ENCODE results near the gene VASP. TPM values are rescaled to one million over a fixed set of nuclear protein-coding genes. Genes with fewer than 3 reads are reported as not detected.

Gene VASP
- total RNA-seq (61.2 TPM), polyA plus RNA-seq (138 TPM)
- long read RNA-seq, donor 1: 0 reads
- long read RNA-seq, donor 2, transcript VASP-201 (13 exons, 2,305 nt): major isoform, 30 of 86 reads
- long read RNA-seq, donor 2, partial matches to known transcripts: 44 of 86 reads
- long read RNA-seq, donor 2, other reads (novel, unspliced or antisense): 10 of 86 reads
- long read RNA-seq, donor 3, partial matches to known transcripts: 5 of 9 reads
- long read RNA-seq, donor 3, other reads (novel, unspliced or antisense): 0 of 9 reads
- long read RNA-seq, donor 4, partial matches to known transcripts: 30 of 32 reads
- long read RNA-seq, donor 4, other reads (novel, unspliced or antisense): 0 of 32 reads
- long read RNA-seq, donor 5, transcript VASP-201 (13 exons, 2,305 nt): major isoform, 10 of 70 reads
- long read RNA-seq, donor 5, partial matches to known transcripts: 59 of 70 reads
- long read RNA-seq, donor 5, other reads (novel, unspliced or antisense): 0 of 70 reads
- long read RNA-seq, donor 6, transcript VASP-201 (13 exons, 2,305 nt): major isoform, 6 of 16 reads
- long read RNA-seq, donor 6, partial matches to known transcripts: 10 of 16 reads
- long read RNA-seq, donor 6, other reads (novel, unspliced or antisense): 0 of 16 reads
- long read RNA-seq, donor 7, transcript VASP-201 (13 exons, 2,305 nt): major isoform, 5 of 20 reads
- long read RNA-seq, donor 7, partial matches to known transcripts: 15 of 20 reads
- long read RNA-seq, donor 7, other reads (novel, unspliced or antisense): 0 of 20 reads
- long read RNA-seq, donor 8, partial matches to known transcripts: 22 of 25 reads
- long read RNA-seq, donor 8, other reads (novel, unspliced or antisense): 0 of 25 reads
- long read RNA-seq, donor 9, partial matches to known transcripts: 0 of 1 reads
- long read RNA-seq, donor 9, other reads (novel, unspliced or antisense): 0 of 1 reads
- long read RNA-seq, donor 10, transcript VASP-201 (13 exons, 2,305 nt): major isoform, 5 of 37 reads
- long read RNA-seq, donor 10, partial matches to known transcripts: 32 of 37 reads
- long read RNA-seq, donor 10, other reads (novel, unspliced or antisense): 0 of 37 reads

DNA sequence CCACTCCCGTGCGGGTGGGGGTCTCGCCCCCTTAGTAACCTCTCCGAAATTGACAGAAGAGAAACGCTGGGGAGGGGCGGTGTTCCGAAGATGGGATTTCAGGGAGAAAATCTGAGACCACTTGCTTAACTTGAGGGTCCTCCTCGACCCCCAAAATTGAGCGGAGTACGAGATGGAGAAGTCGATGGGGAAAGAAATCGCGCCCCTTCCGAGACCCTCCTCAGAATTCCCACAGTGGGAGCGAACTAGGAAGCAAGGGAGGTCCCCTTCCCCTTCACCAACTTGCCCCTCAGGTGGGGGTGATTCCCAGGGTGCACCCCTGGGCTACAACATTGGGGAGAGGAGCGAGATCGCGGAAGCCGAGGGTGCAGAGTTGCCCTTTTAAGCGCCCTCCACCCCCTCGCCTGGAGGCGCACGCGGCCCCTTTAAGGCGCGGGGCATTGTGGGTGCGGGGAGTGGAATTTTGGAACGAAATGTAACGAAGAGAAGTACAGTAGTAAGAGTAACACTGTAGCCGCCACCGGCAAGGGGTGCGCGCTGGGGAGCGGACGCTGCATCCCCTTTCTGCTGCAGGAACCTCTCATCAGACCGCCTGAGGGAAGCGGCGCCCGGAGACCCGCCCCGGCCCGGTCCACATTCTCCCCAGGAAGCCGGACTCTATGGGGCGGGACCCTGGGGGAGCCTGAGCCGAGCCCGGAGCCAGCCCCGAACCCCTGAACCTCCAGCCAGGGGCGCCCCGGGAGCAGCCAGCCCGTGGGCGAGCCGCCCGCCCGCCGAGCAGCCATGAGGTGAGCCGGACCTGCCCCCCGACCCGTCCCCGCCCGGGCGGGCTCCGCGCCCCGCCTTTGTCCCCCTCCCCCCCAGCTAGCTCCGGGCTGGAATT is at the start of gene VASP:
TSS of gene VASP (plus strand) at position 491 of the 883 bp plus-strand sequence. CDS start at position 784, 293 bp downstream.
- Histone ChIP-seq H3K27me3 (ENCODE audit: control insufficient read depth in 2 of 2, insufficient read depth in 1 of 2, low read length in 1 of 2) (no peaks in the 10 kb centered on the region), H3K9me3 (ENCODE audit: control insufficient read depth in 2 of 2, insufficient read depth in 1 of 2, low read length in 1 of 2) (peaks cover 0 to 4% of the 10 kb centered on the region in 2 donors), H3K36me3 (ENCODE audit: control insufficient read depth in 2 of 2, insufficient read depth in 2 of 2, low read length in 1 of 2) (no peaks in the 10 kb centered on the region), H3K4me1 (ENCODE audit: control insufficient read depth in 2 of 2, insufficient read depth in 2 of 2, low read length in 2 of 2) (peaks cover 13 to 30% of the 10 kb centered on the region in 2 donors), H3K4me3 (ENCODE audit: low read length in 2 of 2) (peak within 1 kb of the TSS; percentile 83 to 94), H3K27ac (ENCODE audit: low read depth in 1 of 2, low read length in 1 of 2) (peak within 1 kb of the TSS; percentile 96 to 98)
- DNase-seq (ENCODE audit: low read depth in 6 of 9, low spot score in 9 of 9): peak; percentile 83 to 97 (median 92)
- under 1% methylated on average over 65 of the region's 65 CpGs for WGBS

DNA sequence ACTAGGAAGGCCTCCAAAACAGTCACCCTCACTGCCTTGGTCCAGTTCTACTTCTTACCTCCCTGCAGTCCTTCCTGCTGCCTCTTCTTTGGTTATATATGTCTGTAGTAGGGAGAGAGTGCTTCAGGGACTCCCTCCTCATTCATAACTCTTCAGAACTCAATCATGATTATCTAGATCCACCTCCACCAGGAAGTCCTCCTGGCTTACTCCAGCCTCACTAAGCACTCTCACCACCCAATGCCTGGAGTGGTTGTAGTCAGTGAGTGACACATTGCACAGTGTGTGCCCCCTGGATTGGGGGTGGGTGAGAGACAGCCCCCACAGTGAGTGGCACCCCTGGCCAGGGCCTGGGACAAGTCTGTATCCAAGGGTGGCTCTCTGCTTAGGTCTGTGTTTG is 49.5 kb upstream of the VASP start:
- Histone ChIP-seq H3K4me1 (ENCODE audit: control insufficient read depth in 2 of 2, insufficient read depth in 2 of 2, low read length in 2 of 2) (peaks cover 2 to 28% of the 10 kb centered on the region in 2 donors), H3K9me3 (ENCODE audit: control insufficient read depth in 2 of 2, insufficient read depth in 1 of 2, low read length in 1 of 2) (no peaks in the 10 kb centered on the region), H3K36me3 (ENCODE audit: control insufficient read depth in 2 of 2, insufficient read depth in 2 of 2, low read length in 1 of 2) (no peaks in the 10 kb centered on the region), H3K27ac (ENCODE audit: low read depth in 1 of 2, low read length in 1 of 2) (no peak overlapping the region), H3K27me3 (ENCODE audit: control insufficient read depth in 2 of 2, insufficient read depth in 1 of 2, low read length in 1 of 2) (peaks cover 10 to 28% of the 10 kb centered on the region in 2 donors), H3K4me3 (ENCODE audit: low read length in 2 of 2) (no peak overlapping the region)
- DNase-seq (ENCODE audit: low read depth in 6 of 9, low spot score in 9 of 9): no peak

- Histone ChIP-seq H3K4me3 (ENCODE audit: low read length in 2 of 2) (no peak overlapping the region), H3K27me3 (ENCODE audit: control insufficient read depth in 2 of 2, insufficient read depth in 1 of 2, low read length in 1 of 2) (peaks cover 11 to 32% of the 10 kb centered on the region in 2 donors), H3K9me3 (ENCODE audit: control insufficient read depth in 2 of 2, insufficient read depth in 1 of 2, low read length in 1 of 2) (no peaks in the 10 kb centered on the region), H3K27ac (ENCODE audit: low read depth in 1 of 2, low read length in 1 of 2) (peak overlapping the region in 1 of 2 donors; percentile 70), H3K36me3 (ENCODE audit: control insufficient read depth in 2 of 2, insufficient read depth in 2 of 2, low read length in 1 of 2) (no peaks in the 10 kb centered on the region), H3K4me1 (ENCODE audit: control insufficient read depth in 2 of 2, insufficient read depth in 2 of 2, low read length in 2 of 2) (peaks cover 1 to 20% of the 10 kb centered on the region in 2 donors)
- 54% methylated on average over 8 of the region's 8 CpGs for WGBS
- DNase-seq (ENCODE audit: low read depth in 6 of 9, low spot score in 9 of 9): peak in 3 of 9 donors; percentile 57 to 77 (median 60)
These were observed 46.4 kb upstream of the VASP start for GRCh38 chr19:45460807-45461347.

DNA sequence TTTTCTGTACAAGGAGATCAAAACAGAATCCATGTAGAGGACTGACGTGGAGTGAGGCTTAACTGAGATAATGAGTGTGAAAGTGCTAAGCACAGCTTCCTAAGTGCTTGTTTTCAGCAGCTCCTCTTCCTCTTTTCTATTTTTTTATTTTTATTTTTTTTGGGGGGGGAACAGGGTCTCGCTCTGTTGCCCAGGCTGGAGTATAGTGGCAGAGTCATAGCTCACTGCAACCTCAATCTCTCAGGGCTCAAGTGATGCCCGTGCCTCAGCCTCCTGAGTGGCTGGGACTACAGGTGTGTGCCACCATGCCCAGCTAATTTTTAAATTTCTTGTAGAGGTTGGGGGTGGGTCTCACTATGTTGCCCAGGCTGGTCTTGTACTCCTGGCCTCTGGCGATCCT is 45.1 kb upstream of the VASP start:
- H3K27me3 ChIP-seq (ENCODE audit: control insufficient read depth in 2 of 2, insufficient read depth in 1 of 2, low read length in 1 of 2): peaks cover 8 to 33% of the 10 kb centered on the region in 2 donors
- no peak overlapping the region for H3K4me3 ChIP-seq (ENCODE audit: low read length in 2 of 2)
- WGBS: 71% methylated on average over 4 of the region's 4 CpGs
- no peaks in the 10 kb centered on the region for H3K9me3 ChIP-seq (ENCODE audit: control insufficient read depth in 2 of 2, insufficient read depth in 1 of 2, low read length in 1 of 2)
- H3K36me3 ChIP-seq (ENCODE audit: control insufficient read depth in 2 of 2, insufficient read depth in 2 of 2, low read length in 1 of 2): no peaks in the 10 kb centered on the region
- no peak for DNase-seq (ENCODE audit: low read depth in 6 of 9, low spot score in 9 of 9)
- no peak overlapping the region for H3K27ac ChIP-seq (ENCODE audit: low read depth in 1 of 2, low read length in 1 of 2)
- peaks cover 2 to 18% of the 10 kb centered on the region in 2 donors for H3K4me1 ChIP-seq (ENCODE audit: control insufficient read depth in 2 of 2, insufficient read depth in 2 of 2, low read length in 2 of 2)

GRCh38 chr19:45463241-45463640 is 44.0 kb upstream of the VASP start:
- WGBS: 95% methylated on average over 4 of the region's 4 CpGs
- peaks cover 7 to 28% of the 10 kb centered on the region in 2 donors for H3K4me1 ChIP-seq (ENCODE audit: control insufficient read depth in 2 of 2, insufficient read depth in 2 of 2, low read length in 2 of 2)
- H3K27me3 ChIP-seq (ENCODE audit: control insufficient read depth in 2 of 2, insufficient read depth in 1 of 2, low read length in 1 of 2): peaks cover 11 to 42% of the 10 kb centered on the region in 2 donors
- no peaks in the 10 kb centered on the region for H3K36me3 ChIP-seq (ENCODE audit: control insufficient read depth in 2 of 2, insufficient read depth in 2 of 2, low read length in 1 of 2)
- H3K27ac ChIP-seq (ENCODE audit: low read depth in 1 of 2, low read length in 1 of 2): no peak overlapping the region
- no peak overlapping the region for H3K4me3 ChIP-seq (ENCODE audit: low read length in 2 of 2)
- H3K9me3 ChIP-seq (ENCODE audit: control insufficient read depth in 2 of 2, insufficient read depth in 1 of 2, low read length in 1 of 2): no peaks in the 10 kb centered on the region
- no peak for DNase-seq (ENCODE audit: low read depth in 6 of 9, low spot score in 9 of 9)

GRCh38 chr19:45464274-45464673 is 43.0 kb upstream of the VASP start:
- no peaks in the 10 kb centered on the region for H3K36me3 ChIP-seq (ENCODE audit: control insufficient read depth in 2 of 2, insufficient read depth in 2 of 2, low read length in 1 of 2)
- peaks cover 12 to 37% of the 10 kb centered on the region in 2 donors for H3K4me1 ChIP-seq (ENCODE audit: control insufficient read depth in 2 of 2, insufficient read depth in 2 of 2, low read length in 2 of 2)
- DNase-seq (ENCODE audit: low read depth in 6 of 9, low spot score in 9 of 9): no peak
- 88% methylated on average over 2 of the region's 2 CpGs for WGBS
- H3K27ac ChIP-seq (ENCODE audit: low read depth in 1 of 2, low read length in 1 of 2): no peak overlapping the region
- peaks cover 11 to 50% of the 10 kb centered on the region in 2 donors for H3K27me3 ChIP-seq (ENCODE audit: control insufficient read depth in 2 of 2, insufficient read depth in 1 of 2, low read length in 1 of 2)
- H3K4me3 ChIP-seq (ENCODE audit: low read length in 2 of 2): no peak overlapping the region
- peaks cover 0 to 8% of the 10 kb centered on the region in 2 donors for H3K9me3 ChIP-seq (ENCODE audit: control insufficient read depth in 2 of 2, insufficient read depth in 1 of 2, low read length in 1 of 2)

DNA sequence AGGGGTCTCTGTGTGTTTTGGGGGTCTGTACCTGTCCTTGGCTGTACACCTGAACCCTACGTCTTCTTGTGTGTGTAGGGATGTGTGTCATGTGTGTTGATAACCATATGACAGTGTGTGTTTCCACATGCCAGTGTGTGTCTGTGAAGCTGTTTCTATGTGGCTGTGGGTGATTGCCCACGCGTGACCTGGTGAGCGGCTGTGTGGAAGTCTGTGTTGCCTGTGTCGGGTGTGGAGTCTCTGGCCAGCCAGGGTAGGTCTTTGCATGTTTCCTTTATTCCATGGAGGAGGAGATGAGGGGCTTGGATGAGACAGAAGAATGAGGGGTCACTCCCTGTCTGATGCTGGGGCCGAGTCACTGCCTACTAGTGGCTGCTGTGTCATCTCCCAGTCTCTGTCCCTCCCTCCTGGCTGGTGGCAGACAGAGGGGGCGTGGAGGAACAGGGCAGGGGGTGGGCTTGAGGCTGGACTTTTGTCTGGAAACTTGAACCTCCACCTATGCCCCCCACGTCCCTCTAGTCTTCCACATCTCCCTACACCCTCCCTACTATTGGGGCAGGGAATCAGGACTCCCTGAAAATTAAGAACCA is 42.3 kb upstream of the VASP start:
- peaks cover 17 to 44% of the 10 kb centered on the region in 2 donors for H3K4me1 ChIP-seq (ENCODE audit: control insufficient read depth in 2 of 2, insufficient read depth in 2 of 2, low read length in 2 of 2)
- H3K4me3 ChIP-seq (ENCODE audit: low read length in 2 of 2): no peak overlapping the region
- H3K27me3 ChIP-seq (ENCODE audit: control insufficient read depth in 2 of 2, insufficient read depth in 1 of 2, low read length in 1 of 2): peaks cover 11 to 57% of the 10 kb centered on the region in 2 donors
- no peaks in the 10 kb centered on the region for H3K36me3 ChIP-seq (ENCODE audit: control insufficient read depth in 2 of 2, insufficient read depth in 2 of 2, low read length in 1 of 2)
- H3K27ac ChIP-seq (ENCODE audit: low read depth in 1 of 2, low read length in 1 of 2): no peak overlapping the region
- DNase-seq (ENCODE audit: low read depth in 6 of 9, low spot score in 9 of 9): no peak
- H3K9me3 ChIP-seq (ENCODE audit: control insufficient read depth in 2 of 2, insufficient read depth in 1 of 2, low read length in 1 of 2): peaks cover 0 to 14% of the 10 kb centered on the region in 2 donors
- 73% methylated on average over 8 of the region's 8 CpGs for WGBS

DNA sequence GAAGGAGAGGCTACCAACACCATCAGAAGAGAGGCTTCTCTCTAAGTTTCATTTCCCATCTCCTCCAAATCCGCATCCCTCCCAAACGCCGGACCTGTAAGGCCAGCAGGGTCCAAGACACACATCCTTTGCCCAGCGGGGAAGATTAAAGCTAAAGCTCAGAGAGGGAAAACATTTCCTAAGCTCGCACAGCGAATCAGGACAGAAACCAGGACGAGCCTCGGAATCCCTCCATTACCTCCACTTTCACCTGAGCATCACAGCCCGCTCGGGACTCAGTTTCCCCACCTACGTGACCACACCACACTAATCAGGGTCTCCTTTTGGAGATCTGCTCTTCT is 40.2 kb upstream of the VASP start:
- DNase-seq (ENCODE audit: low read depth in 6 of 9, low spot score in 9 of 9): no peak

More for the DNA sequence above, 40.2 kb upstream of the VASP start:
- Histone ChIP-seq H3K27ac (ENCODE audit: low read depth in 1 of 2, low read length in 1 of 2) (no peak overlapping the region), H3K4me3 (ENCODE audit: low read length in 2 of 2) (peak overlapping the region; percentile 65), H3K9me3 (ENCODE audit: control insufficient read depth in 2 of 2, insufficient read depth in 1 of 2, low read length in 1 of 2) (peaks cover 0 to 19% of the 10 kb centered on the region in 2 donors), H3K27me3 (ENCODE audit: control insufficient read depth in 2 of 2, insufficient read depth in 1 of 2, low read length in 1 of 2) (peaks cover 23 to 77% of the 10 kb centered on the region in 2 donors), H3K4me1 (ENCODE audit: control insufficient read depth in 2 of 2, insufficient read depth in 2 of 2, low read length in 2 of 2) (peaks cover 21 to 38% of the 10 kb centered on the region in 2 donors), H3K36me3 (ENCODE audit: control insufficient read depth in 2 of 2, insufficient read depth in 2 of 2, low read length in 1 of 2) (no peaks in the 10 kb centered on the region)
- 6% methylated on average over 11 of the region's 11 CpGs for WGBS
